Progenitor cell of endocrine pancreas (in vitro differentiated cells): ENCODE results near the gene FLRT1. TPM values are rescaled to one million over a fixed set of nuclear protein-coding genes. Genes with fewer than 3 reads are reported as not detected.

Experiments used
- DNase-seq: peaks from one replicate; pipeline ENCODE4 v3.0.0; 2021; ENCODE audit warnings: low spot score; ENCODE audit not compliant: unreplicated experiment
- H3K27ac Mint-ChIP-seq: 2 replicates; pipeline ENCODE4 v1.8.0; 2021; ENCODE audit warnings: mild to moderate bottlenecking, moderate library complexity, mixed read lengths
- H3K27me3 Mint-ChIP-seq: 2 replicates; pipeline ENCODE4 v1.8.0; 2021; ENCODE audit warnings: mixed read lengths
- H3K36me3 Mint-ChIP-seq: 2 replicates; pipeline ENCODE4 v1.8.0; 2022; ENCODE audit warnings: mixed read lengths; ENCODE audit not compliant: insufficient read depth
- H3K4me1 Mint-ChIP-seq: 2 replicates; pipeline ENCODE4 v1.8.0; 2021; ENCODE audit warnings: low read depth, mixed read lengths
- H3K4me3 Mint-ChIP-seq: 2 replicates; pipeline ENCODE4 v1.8.0; 2021; ENCODE audit warnings: low read depth, mild to moderate bottlenecking, moderate library complexity, mixed read lengths
- H3K9me3 Mint-ChIP-seq: 2 replicates; pipeline ENCODE4 v1.8.0; 2021; ENCODE audit warnings: low read depth, mixed read lengths
- total RNA-seq: library from RNA; stranded (reverse); gene quantifications from 2 replicates; pipeline ENCODE4 v1.2.1, GENCODE V29; 2021
- TF ChIP-seq, protein P1 (sequence below): fragments of 200-600 bp; sonication (generic); IDR thresholded peaks from one replicate; pipeline ENCODE4 v1.5.0; 2021; ENCODE audit warnings: antibody characterized with exemption, mild to moderate bottlenecking; ENCODE audit not compliant: unreplicated experiment

The FLRT1 gene
- total RNA-seq, 1 donor from 2014 or later: 0.17 TPM

DNA sequence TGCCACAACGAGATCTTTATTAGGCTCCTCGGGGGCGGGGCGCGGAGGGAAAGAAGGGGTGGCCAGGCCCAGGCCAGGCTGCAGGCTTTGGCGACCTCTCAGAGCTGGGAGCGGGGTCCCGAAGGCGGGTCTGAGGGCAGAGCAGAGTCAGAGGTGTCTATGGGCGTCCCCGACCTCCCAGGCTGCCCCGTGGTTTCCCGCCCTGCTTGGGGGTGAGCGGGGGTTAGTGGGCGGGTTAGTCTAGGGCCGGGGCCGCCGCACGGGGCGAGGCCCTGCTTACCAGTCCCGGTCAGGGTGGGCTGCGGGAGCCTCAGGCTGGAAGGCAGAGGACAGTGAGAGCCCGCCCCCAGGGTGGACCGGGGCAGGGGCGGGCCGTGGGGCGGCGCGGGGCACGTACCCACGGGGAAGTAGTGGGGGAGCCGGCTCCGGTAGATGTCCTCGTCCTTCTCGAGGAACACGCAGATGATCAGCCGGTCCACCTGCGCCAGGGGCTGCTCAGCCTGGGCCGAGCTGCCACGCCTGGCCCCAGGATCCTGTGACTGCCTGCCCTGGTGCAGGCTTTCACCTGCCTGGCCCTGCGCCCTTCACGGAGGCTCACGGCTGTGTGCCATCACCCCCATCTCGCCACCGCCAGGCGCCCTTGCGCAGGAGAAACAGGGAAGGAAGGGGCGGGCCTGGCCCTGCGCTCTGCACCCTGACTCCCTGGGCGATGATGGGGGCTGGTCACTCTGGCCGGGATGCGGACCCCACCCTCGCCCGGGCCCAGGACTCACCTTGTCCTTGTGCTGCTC is 37.0 kb upstream of the FLRT1 start:
- no peak for DNase-seq
- H3K36me3 Mint-ChIP-seq: peaks cover 21% of the 10 kb centered on the region
- TF ChIP-seq, protein P1, sequence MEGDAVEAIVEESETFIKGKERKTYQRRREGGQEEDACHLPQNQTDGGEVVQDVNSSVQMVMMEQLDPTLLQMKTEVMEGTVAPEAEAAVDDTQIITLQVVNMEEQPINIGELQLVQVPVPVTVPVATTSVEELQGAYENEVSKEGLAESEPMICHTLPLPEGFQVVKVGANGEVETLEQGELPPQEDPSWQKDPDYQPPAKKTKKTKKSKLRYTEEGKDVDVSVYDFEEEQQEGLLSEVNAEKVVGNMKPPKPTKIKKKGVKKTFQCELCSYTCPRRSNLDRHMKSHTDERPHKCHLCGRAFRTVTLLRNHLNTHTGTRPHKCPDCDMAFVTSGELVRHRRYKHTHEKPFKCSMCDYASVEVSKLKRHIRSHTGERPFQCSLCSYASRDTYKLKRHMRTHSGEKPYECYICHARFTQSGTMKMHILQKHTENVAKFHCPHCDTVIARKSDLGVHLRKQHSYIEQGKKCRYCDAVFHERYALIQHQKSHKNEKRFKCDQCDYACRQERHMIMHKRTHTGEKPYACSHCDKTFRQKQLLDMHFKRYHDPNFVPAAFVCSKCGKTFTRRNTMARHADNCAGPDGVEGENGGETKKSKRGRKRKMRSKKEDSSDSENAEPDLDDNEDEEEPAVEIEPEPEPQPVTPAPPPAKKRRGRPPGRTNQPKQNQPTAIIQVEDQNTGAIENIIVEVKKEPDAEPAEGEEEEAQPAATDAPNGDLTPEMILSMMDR: no peak
- H3K9me3 Mint-ChIP-seq: no peaks in the 10 kb centered on the region
- no peak overlapping the region for H3K27ac Mint-ChIP-seq
- H3K4me3 Mint-ChIP-seq: no peak overlapping the region
- H3K4me1 Mint-ChIP-seq: peaks cover 1% of the 10 kb centered on the region
- peaks cover 25% of the 10 kb centered on the region for H3K27me3 Mint-ChIP-seq

DNA sequence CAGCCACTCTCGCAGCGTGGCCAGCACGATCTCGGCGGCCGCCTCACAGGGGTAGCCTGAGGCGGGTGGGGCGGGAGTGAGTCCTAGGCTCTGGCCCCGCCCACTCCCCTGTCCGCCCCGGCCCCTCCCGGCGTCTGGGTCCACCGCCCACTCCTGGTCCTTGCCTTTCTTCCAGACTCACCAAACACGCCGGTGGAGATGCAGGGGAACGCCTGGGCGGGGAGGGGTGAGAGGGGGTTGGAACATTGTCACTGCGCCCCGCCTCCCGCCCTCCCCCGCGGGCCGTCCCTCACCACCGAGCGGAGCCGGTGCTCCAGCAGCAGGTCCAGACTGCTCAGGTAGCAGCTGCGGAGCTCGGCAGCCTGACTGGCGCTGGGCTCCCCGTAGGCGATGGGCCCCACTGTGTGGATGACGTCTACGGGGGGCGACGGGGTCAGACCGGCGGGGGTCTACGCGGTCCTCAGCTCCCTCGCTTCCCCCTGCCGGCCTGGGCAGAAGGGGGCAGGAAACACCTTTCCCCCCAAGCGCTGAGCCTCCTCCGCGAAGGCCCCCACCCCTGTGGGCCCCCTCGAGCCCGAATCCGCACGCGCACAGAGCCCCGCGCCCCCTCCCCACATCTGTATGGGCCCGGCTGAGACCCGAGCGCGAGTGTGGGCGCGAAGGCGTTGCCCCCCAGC is 36.2 kb upstream of the FLRT1 start:
- no peak overlapping the region for H3K4me3 Mint-ChIP-seq
- H3K4me1 Mint-ChIP-seq: peaks cover 1% of the 10 kb centered on the region
- peaks cover 21% of the 10 kb centered on the region for H3K36me3 Mint-ChIP-seq
- DNase-seq: no peak
- TF ChIP-seq, protein P1: no peak
- H3K27ac Mint-ChIP-seq: no peak overlapping the region
- H3K9me3 Mint-ChIP-seq: no peaks in the 10 kb centered on the region
- peaks cover 30% of the 10 kb centered on the region for H3K27me3 Mint-ChIP-seq

DNA sequence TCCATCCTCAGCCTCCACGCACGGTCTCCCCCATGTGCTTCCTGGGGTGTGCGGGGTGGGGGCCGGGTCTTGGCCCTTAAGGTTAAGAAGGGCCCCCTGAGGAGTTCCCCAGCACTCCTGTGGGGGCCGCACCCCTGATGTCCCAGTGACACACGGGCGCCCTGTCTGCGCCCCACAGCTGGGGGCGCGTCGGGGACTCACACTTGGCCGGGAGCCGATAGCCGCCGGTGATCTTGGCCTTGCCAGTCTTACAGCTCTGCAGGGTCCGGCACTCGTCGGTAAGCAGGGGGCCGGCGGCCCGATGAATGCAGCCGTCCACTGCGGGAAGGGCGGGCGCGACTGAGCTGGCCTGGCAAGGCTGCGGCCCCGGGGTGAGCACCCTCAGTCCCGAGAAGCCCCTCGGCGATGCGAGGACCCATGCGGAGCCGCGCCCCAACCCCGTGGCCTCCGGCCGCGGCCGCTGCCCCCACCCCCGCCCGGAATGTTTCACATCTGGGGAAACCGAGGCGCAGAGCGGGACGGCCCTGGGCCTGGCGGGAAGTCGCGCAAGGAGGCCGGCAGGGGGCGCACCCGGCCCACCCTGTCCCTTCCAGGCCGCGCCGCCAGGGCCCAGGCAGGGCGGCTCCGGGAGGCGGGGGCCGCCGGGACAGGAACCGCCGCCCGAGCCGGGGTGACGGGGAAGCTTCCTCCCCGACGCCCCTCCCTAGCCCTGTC is 35.5 kb upstream of the FLRT1 start:
- DNase-seq: peak; percentile 63
- TF ChIP-seq, protein P1: peak; percentile 81
- Mint-ChIP-seq H3K27ac (no peak overlapping the region), H3K4me1 (peaks cover 1% of the 10 kb centered on the region), H3K36me3 (peaks cover 18% of the 10 kb centered on the region), H3K4me3 (no peak overlapping the region), H3K9me3 (no peaks in the 10 kb centered on the region), H3K27me3 (peaks cover 33% of the 10 kb centered on the region)

DNA sequence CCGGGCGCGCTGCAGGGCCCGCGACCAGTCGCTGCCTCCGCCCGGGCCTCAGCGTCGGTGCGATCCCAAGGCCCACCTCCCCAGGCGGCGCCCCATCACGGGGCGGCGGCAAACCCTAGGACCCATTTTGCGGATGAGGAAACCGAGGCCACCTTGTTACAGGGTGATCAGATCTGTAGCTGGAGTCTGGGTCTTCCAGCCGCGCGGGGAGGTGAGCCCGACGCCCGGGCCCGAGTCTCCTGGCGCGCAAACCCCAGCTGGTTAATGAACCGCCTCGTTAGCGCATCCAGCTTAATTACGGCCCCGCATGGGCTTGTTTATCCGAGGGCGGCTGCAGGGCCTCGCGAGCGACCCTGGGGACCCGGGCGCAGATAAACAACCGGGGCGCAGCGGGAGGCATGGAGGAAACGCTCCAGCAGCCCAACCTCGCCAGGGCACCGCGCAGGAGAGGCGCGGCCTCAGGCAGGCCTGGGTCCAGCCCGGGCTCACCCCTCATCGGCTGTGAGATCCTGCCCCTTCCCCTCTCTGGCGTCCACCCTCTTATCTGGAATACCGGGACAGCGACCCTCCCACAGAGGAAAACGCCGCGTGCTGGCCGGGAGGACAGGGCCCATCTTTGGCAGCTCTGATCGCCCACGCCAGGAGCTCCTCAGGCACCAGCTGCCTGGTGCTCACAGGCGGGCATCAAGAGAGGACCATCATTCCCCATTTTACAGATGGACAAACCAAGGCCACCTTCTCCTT is 34.8 kb upstream of the FLRT1 start:
- TF ChIP-seq, protein P1: peak; percentile 2
- peaks cover 1% of the 10 kb centered on the region for H3K4me1 Mint-ChIP-seq
- no peak for DNase-seq
- no peak overlapping the region for H3K27ac Mint-ChIP-seq
- peaks cover 17% of the 10 kb centered on the region for H3K36me3 Mint-ChIP-seq
- H3K9me3 Mint-ChIP-seq: no peaks in the 10 kb centered on the region
- no peak overlapping the region for H3K4me3 Mint-ChIP-seq
- H3K27me3 Mint-ChIP-seq: peaks cover 36% of the 10 kb centered on the region
